ENCODE results near the gene JOSD2. TPM values are rescaled to one million over a fixed set of nuclear protein-coding genes. Genes with fewer than 3 reads are reported as not detected.

JOSD2 gene
- total and polyA plus RNA-seq, 8 donors = 9.9 to 79.4 (median 61.0) TPM; not detected in 1

- no peak overlapping the region for H3K4me3 ChIP-seq
- peaks cover 0 to 68% (median 18%) of the 10 kb centered on the region in 3 donors for H3K27me3 ChIP-seq
- H3K27ac ChIP-seq = no peak overlapping the region
- intact Hi-C loops (cut with DNase I; ENCODE audit: low total_unique reads) = no loop called here
- peaks cover 0 to 14% (median 7%) of the 10 kb centered on the region in 4 donors for H3K4me1 ChIP-seq
- 65 to 76% (median 74%) methylated on average over 19 to 45 of the region's 45 CpGs for WGBS, 5 donors
- no peaks in the 10 kb centered on the region for H3K9me3 ChIP-seq
- DNase-seq = no peak
- no peaks in the 10 kb centered on the region for H3K36me3 ChIP-seq
- no peak for TF ChIP-seq EP300 (IDR thresholded peaks at IDR 0.05)
- no peak for TF ChIP-seq CTCF (IDR thresholded peaks at IDR 0.05)
- TF ChIP-seq POLR2A (IDR thresholded peaks at IDR 0.05) = no peak
- TF ChIP-seq POLR2AphosphoS5 (IDR thresholded peaks at IDR 0.05) = no peak
Measured at GRCh38 chr19:50548191-50549058, 37.4 kb upstream of the JOSD2 start.

GRCh38 chr19:50547385-50548190, 36.6 kb upstream of the JOSD2 start:
- Histone ChIP-seq H3K4me3 (no peak overlapping the region), H3K4me1 (peaks cover 0 to 14% (median 7%) of the 10 kb centered on the region in 4 donors), H3K36me3 (no peaks in the 10 kb centered on the region), H3K27ac (no peak overlapping the region), H3K9me3 (no peaks in the 10 kb centered on the region), H3K27me3 (peaks cover 0 to 59% (median 17%) of the 10 kb centered on the region in 3 donors)
- intact Hi-C loops (cut with DNase I; ENCODE audit: low total_unique reads) = no loop called here
- 58 to 70% (median 66%) methylated on average over 14 to 18 of the region's 18 CpGs for WGBS, 5 donors
- no peak for DNase-seq
- TF ChIP-seq CTCF (IDR thresholded peaks at IDR 0.05) (no peak), EP300 (IDR thresholded peaks at IDR 0.05) (no peak), POLR2AphosphoS5 (IDR thresholded peaks at IDR 0.05) (no peak), POLR2A (IDR thresholded peaks at IDR 0.05) (no peak)

- H3K9me3 ChIP-seq = no peaks in the 10 kb centered on the region
- H3K27me3 ChIP-seq = peaks cover 0 to 50% (median 10%) of the 10 kb centered on the region in 3 donors
- peaks cover 0 to 8% (median 3%) of the 10 kb centered on the region in 4 donors for H3K4me1 ChIP-seq
- no peak for TF ChIP-seq CTCF (IDR thresholded peaks at IDR 0.05)
- TF ChIP-seq POLR2AphosphoS5 (IDR thresholded peaks at IDR 0.05) = no peak
- TF ChIP-seq EP300 (IDR thresholded peaks at IDR 0.05) = no peak
- no peak for TF ChIP-seq POLR2A (IDR thresholded peaks at IDR 0.05)
- no peak for DNase-seq
- intact Hi-C loops (cut with DNase I; ENCODE audit: low total_unique reads) = no loop called here
- 50 to 72% (median 62%) methylated on average over 26 to 29 of the region's 29 CpGs for WGBS, 5 donors
- H3K4me3 ChIP-seq = no peak overlapping the region
- no peaks in the 10 kb centered on the region for H3K36me3 ChIP-seq
- no peak overlapping the region for H3K27ac ChIP-seq
Measured at GRCh38 chr19:50546527-50547221, 35.7 kb upstream of the JOSD2 start.

GRCh38 chr19:50542943-50543342, 32.0 kb upstream of the JOSD2 start:
- intact Hi-C loops (cut with DNase I; ENCODE audit: low total_unique reads) = no loop called here
- Histone ChIP-seq H3K36me3 (no peaks in the 10 kb centered on the region), H3K4me1 (peaks cover 0 to 3% (median 0%) of the 10 kb centered on the region in 4 donors), H3K27ac (no peak overlapping the region), H3K27me3 (peaks cover 0 to 25% (median 3%) of the 10 kb centered on the region in 3 donors), H3K9me3 (no peaks in the 10 kb centered on the region), H3K4me3 (no peak overlapping the region)
- DNase-seq = no peak
- TF ChIP-seq EP300 (IDR thresholded peaks at IDR 0.05) (no peak), POLR2A (IDR thresholded peaks at IDR 0.05) (no peak), CTCF (IDR thresholded peaks at IDR 0.05) (no peak), POLR2AphosphoS5 (IDR thresholded peaks at IDR 0.05) (no peak)
- 78 to 84% (median 80%) methylated on average over 7 to 21 of the region's 21 CpGs for WGBS, 5 donors
